Activated CD4-positive, alpha-beta T cell treated with anti-CD3 and anti-CD28 coated beads, Interleukin-2, amount 10 ng/mL, durations not matched to agents 7 days and 5 days (primary cell): ENCODE measurements around the gene SH3RF2. TPM values are rescaled to one million over a fixed set of nuclear protein-coding genes. Genes with fewer than 3 reads are reported as not detected.

ENCODE experiments used
- CTCF ChIA-PET: fragments of 350-600 bp; sonication (Branson Sonifier 250); formaldehyde crosslinking; loops from one replicate; lab custom pipeline; 2021; ENCODE audit warnings: antibody characterized with exemption; lab: Charles Lee
- POLR2A ChIA-PET: fragments of 350-600 bp; sonication (Branson Sonifier 250); formaldehyde crosslinking; loops from one replicate; lab custom pipeline; 2021; ENCODE audit warnings: antibody characterized with exemption; lab: Charles Lee
- DNase-seq: peaks from one replicate; pipeline ENCODE4 v3.0.0-alpha.2; 2020
- H3K27ac Mint-ChIP-seq: one replicate; pipeline ENCODE4 v1.8.0; 2021; ENCODE audit warnings: mild to moderate bottlenecking, moderate library complexity, mixed read lengths
- H3K27me3 Mint-ChIP-seq: one replicate; pipeline ENCODE4 v1.8.0; 2021; ENCODE audit warnings: mixed read lengths
- H3K36me3 Mint-ChIP-seq: one replicate; pipeline ENCODE4 v1.8.0; 2021; ENCODE audit warnings: low read depth, mixed read lengths
- H3K4me1 Mint-ChIP-seq: one replicate; pipeline ENCODE4 v1.8.0; 2021; ENCODE audit warnings: mixed read lengths
- H3K4me3 Mint-ChIP-seq: one replicate; pipeline ENCODE4 v1.8.0; 2021; ENCODE audit warnings: mild to moderate bottlenecking, moderate library complexity, mixed read lengths
- H3K9me3 Mint-ChIP-seq: one replicate; pipeline ENCODE4 v1.8.0; 2021; ENCODE audit warnings: mixed read lengths
- total RNA-seq, 2 experiments: library from RNA; stranded (reverse); gene quantifications; one replicate each; pipeline ENCODE4 v1.2.3, GENCODE V29; 2021

SH3RF2 gene
- total RNA-seq, 2 experiments from 2014 or later = 0.27 to 0.40 TPM

DNA sequence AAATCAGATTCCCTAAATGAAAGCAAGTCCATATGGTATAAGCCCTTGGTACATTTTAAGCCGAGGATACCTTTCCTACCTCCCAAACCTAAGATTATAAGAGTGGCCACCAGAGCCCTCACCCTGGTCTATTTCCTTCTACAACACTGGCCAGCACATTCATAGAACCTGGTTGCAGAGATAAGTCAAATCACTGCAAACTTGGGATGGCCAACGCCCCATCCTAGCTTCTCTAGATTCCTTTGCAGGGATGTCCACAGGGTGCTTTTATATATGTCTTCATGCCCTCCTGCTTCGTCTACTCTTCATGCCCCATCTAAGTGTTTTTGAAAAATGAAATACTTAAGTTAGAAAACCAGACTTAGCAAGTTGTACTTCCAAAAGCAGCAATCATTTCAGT, 41.8 kb downstream of the SH3RF2 start:
- no peaks in the 10 kb centered on the region for H3K36me3 Mint-ChIP-seq
- no peaks in the 10 kb centered on the region for H3K4me1 Mint-ChIP-seq
- ChIA-PET CTCF (interaction anchor here (0.6 kb wide), 1 partner anchor 17 kb away, joined by 3 read pairs; no protein-coding TSS in a partner anchor), POLR2A (no interaction called here)
- H3K27me3 Mint-ChIP-seq = peaks cover 2% of the 10 kb centered on the region
- H3K27ac Mint-ChIP-seq = no peak overlapping the region
- DNase-seq = no peak
- H3K4me3 Mint-ChIP-seq = no peak overlapping the region
- no peaks in the 10 kb centered on the region for H3K9me3 Mint-ChIP-seq

DNA sequence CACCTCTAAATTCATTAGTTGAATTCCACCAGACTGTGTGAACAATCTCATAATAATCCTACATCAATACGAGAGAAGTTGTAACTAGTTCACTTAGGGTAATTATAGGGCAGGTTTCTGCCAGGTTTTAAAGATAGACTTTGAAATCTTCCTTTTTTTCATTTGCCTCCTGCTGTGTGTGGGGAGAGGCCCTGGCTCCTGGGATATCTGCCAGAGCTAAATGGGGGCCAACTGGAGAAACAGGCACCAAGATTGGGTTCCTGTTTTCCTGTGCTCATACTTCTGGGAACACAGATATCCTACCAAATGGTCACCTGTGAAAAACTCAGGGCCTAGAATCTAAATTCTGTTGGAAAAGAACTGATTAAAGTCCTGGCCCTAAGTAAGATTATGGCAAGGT, 42.3 kb downstream of the SH3RF2 start:
- CTCF ChIA-PET = interaction anchor here (0.6 kb wide), 1 partner anchor 18 kb away, joined by 3 read pairs; no protein-coding TSS in a partner anchor
- POLR2A ChIA-PET = no interaction called here
- Mint-ChIP-seq H3K27me3 (peaks cover 2% of the 10 kb centered on the region), H3K9me3 (no peaks in the 10 kb centered on the region), H3K4me3 (no peak overlapping the region), H3K36me3 (no peaks in the 10 kb centered on the region), H3K4me1 (no peaks in the 10 kb centered on the region), H3K27ac (no peak overlapping the region)
- no peak for DNase-seq

DNA sequence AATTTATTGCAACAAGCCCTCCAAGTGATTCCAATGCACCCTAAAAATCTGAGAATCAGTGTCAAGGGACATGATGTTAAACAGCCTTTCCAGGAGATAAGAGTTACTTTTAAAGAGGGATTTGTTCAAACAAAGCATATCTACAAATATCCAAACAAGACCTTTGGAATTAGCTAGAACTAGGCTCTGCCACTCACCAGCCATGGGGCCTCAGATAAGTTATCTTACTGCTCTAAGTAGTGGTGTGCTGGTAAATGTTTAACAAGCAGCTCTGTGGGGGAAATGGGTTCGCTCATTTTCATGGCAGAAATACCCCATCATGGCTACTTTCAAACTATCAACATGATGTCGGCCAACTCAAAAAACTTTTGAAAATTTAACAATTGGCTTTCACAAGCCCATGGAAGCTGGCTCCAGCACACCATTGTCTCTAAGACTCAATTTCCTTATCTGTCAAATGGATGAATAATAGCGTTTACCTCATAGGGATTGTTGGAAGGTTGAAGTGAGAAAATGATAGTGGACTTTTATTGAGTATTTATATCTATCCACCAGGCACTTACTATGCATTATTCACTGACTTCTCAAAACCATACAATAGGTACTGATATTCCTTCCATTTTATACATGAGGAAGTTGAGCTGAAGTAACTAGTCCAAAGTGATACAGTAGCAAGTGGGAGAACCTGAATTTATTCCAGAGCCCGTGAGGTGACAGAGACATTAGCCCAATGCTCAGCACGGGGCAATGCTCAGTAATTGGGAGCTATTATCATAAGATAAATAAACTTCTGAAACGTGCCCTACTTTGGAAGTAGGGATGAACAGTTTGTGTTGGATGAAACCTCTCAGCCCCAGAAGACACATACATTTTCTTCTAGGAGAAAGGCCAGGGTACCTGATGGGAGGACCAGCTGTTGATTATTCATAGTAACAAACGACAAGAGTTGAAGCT, 43.2 kb downstream of the SH3RF2 start:
- no peak overlapping the region for H3K4me3 Mint-ChIP-seq
- peaks cover 6% of the 10 kb centered on the region for H3K27me3 Mint-ChIP-seq
- no peaks in the 10 kb centered on the region for H3K9me3 Mint-ChIP-seq
- CTCF ChIA-PET = no interaction called here
- no peaks in the 10 kb centered on the region for H3K4me1 Mint-ChIP-seq
- H3K27ac Mint-ChIP-seq = no peak overlapping the region
- no peak for DNase-seq
- no peaks in the 10 kb centered on the region for H3K36me3 Mint-ChIP-seq
- POLR2A ChIA-PET = no interaction called here

DNA sequence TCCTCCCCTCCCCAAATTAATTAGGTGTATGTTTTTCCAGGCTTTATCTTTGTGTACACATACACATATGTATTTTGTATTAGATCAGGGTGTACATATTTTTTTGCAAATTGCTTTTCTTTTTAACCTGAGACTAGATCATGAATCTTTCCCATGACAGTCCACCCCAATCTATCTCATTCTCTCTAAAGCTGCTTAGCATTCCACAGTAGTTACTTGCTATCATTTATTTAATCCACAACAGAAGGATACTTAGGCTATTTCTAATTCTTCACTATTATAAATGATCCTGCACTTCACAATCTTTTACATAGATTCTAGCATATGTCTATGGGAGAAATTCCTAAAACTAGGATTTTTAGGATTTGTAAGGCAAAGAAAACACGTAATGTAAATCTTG, 43.9 kb downstream of the SH3RF2 start:
- ChIA-PET POLR2A (no interaction called here), CTCF (no interaction called here)
- Mint-ChIP-seq H3K36me3 (no peaks in the 10 kb centered on the region), H3K27me3 (peaks cover 8% of the 10 kb centered on the region), H3K27ac (no peak overlapping the region), H3K4me3 (no peak overlapping the region), H3K9me3 (no peaks in the 10 kb centered on the region), H3K4me1 (no peaks in the 10 kb centered on the region)
- DNase-seq = no peak

DNA sequence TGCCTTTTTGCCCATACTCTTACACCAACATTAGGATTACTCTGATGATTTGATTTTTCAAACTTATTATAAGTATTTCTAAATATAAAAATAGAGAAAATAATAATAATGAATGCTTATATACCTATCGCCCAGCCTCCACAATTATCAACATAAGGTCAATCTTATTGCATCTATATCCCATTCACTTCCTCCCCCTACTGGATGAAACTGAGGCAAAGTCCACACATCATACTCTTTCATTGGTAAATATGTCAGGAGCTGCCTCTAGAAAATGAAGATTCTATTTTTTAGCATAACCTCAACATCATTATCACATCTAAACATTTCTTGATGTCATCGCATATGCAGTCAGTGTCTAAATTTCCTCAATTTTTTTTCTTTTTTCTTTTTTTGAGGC, 44.3 kb downstream of the SH3RF2 start:
- DNase-seq = no peak
- no peak overlapping the region for H3K4me3 Mint-ChIP-seq
- H3K4me1 Mint-ChIP-seq = no peaks in the 10 kb centered on the region
- ChIA-PET CTCF (no interaction called here), POLR2A (no interaction called here)
- H3K27me3 Mint-ChIP-seq = peaks cover 9% of the 10 kb centered on the region
- no peaks in the 10 kb centered on the region for H3K9me3 Mint-ChIP-seq
- H3K36me3 Mint-ChIP-seq = no peaks in the 10 kb centered on the region
- no peak overlapping the region for H3K27ac Mint-ChIP-seq

DNA sequence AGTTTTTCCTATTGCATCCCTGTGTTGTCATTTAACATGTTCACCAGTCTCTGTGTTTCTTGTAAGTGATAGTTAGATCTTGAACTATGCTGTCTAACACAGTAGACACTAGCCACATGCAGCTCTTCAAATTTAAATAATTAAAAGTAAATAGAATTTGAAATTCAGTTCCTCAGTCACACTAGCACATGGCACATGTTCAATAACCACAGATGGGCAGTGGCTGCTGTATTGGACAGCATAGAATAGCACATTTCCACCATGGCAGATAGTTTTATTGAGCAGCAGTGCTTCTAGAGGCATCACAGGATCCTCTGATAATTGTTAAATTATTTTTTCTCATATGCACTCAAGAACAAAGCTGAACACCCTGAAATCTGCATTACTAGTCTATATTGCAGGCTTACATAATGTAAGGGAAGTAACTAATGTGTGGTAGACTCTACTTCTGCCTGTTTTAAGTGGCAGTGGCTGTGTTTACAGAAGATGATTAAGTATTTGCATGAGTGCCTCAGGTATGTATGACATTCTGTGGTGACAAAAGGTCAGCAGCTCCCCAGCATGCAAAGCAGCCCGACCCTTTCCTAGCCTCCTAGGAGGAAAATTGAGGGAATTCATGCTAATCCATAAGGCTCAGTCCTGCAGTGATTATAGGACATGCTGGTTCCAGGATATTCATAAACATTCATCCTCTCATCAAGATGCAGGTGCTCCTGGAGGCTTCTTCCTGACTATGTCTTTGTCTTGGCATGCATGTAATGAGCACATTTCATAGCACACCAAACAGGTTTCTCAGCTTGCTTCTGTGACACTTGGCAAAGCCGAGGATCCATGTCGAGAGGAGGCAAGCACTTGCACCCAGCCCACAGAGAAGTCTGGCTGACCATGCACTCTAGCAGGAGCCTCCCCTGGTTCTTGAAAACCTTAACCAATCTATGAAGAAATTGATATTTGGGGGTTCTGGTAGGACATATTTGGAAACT, 45.5 kb downstream of the SH3RF2 start:
- Mint-ChIP-seq H3K36me3 (no peaks in the 10 kb centered on the region), H3K27me3 (peaks cover 9% of the 10 kb centered on the region), H3K27ac (no peak overlapping the region), H3K4me3 (no peak overlapping the region), H3K9me3 (no peaks in the 10 kb centered on the region), H3K4me1 (no peaks in the 10 kb centered on the region)
- no peak for DNase-seq
- ChIA-PET CTCF (no interaction called here), POLR2A (no interaction called here)

DNA sequence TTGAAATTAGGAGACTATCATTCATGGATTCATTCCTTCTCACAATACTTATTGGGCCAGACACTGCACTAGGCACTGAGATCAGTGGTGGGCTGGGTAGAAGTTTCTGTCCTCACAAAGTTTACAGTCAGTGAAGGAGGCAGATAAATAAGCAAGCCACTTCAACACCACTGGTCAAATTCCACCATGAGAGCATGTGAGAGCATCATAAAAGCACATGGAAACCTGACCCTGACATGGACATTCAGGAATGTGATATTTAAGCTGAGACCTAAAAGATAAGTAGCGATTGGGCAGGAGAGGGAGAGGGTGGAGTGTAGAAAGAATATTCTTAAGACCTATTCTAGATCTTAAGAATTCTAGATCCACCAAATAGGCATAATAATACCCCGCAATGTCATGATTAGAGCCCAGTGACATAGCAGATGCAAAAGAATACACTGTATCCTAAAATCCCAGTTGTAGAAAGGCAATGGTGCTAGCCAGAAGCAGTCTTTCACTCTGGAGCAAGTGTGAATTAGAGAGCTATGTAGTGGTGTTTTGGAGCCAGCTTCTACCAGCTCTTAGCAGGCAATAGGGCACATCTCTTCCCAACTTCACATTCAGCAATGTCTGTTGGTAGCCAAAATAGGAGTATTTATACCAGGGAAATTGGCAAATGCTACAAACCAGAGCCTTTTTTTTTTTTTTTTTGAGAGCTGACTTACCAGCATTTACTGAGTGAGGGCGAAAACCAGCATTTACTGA, 46.4 kb downstream of the SH3RF2 start:
- CTCF ChIA-PET = no interaction called here
- Mint-ChIP-seq H3K9me3 (no peaks in the 10 kb centered on the region), H3K4me1 (no peaks in the 10 kb centered on the region), H3K36me3 (no peaks in the 10 kb centered on the region), H3K27me3 (peaks cover 9% of the 10 kb centered on the region), H3K4me3 (no peak overlapping the region), H3K27ac (no peak overlapping the region)
- POLR2A ChIA-PET = no interaction called here
- no peak for DNase-seq

DNA sequence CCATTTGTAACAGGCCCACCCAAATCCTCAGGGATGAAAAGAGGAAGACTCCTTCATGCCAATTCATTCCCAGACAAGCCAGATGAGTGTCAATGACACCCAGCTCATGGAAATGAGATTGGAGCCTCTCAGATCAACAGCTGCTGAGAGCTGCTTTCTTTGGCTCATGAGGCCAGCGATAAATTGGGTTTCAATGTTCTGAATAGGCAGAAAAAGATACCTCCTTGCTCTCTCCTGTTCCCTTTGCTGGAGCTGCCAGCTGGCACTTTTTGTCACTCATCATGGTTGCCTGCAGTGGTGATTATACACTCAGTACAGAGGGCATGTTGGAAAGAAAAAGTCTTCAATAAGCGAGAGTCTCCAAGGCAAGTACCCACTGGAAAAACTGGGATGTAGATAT, 47.1 kb downstream of the SH3RF2 start:
- no peak overlapping the region for H3K4me3 Mint-ChIP-seq
- no peaks in the 10 kb centered on the region for H3K36me3 Mint-ChIP-seq
- POLR2A ChIA-PET = no interaction called here
- CTCF ChIA-PET = interaction anchor here (0.6 to 0.9 kb wide), 2 partner anchors 10 to 12 kb away, joined by 3 read pairs; no protein-coding TSS in a partner anchor
- DNase-seq = no peak
- H3K4me1 Mint-ChIP-seq = no peaks in the 10 kb centered on the region
- H3K27ac Mint-ChIP-seq = no peak overlapping the region
- peaks cover 9% of the 10 kb centered on the region for H3K27me3 Mint-ChIP-seq
- H3K9me3 Mint-ChIP-seq = no peaks in the 10 kb centered on the region

DNA sequence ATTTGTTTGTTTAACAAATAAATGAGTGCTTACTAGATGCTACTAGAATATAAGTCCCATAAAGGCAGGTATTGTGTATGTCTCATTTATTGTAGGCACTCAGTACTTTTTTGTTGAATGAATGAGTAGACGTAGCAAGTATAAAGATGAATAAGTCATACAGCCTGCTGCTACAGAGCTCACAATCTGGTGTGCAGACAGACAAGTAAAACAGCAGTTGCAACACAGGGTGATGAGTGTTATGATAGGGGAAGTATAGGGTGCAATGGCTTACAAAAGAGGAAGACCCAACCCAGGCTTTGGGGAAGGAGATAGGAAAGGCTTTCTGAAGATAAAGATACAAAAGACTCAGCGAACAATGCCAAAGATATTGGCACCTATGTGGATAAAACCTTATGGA, 47.7 kb downstream of the SH3RF2 start:
- POLR2A ChIA-PET = no interaction called here
- Mint-ChIP-seq H3K9me3 (no peaks in the 10 kb centered on the region), H3K36me3 (no peaks in the 10 kb centered on the region), H3K4me3 (no peak overlapping the region), H3K4me1 (no peaks in the 10 kb centered on the region), H3K27ac (no peak overlapping the region), H3K27me3 (peaks cover 15% of the 10 kb centered on the region)
- DNase-seq = no peak
- CTCF ChIA-PET = interaction anchor here (0.6 to 0.9 kb wide), 2 partner anchors 9 to 11 kb away, joined by 3 read pairs; no protein-coding TSS in a partner anchor

DNA sequence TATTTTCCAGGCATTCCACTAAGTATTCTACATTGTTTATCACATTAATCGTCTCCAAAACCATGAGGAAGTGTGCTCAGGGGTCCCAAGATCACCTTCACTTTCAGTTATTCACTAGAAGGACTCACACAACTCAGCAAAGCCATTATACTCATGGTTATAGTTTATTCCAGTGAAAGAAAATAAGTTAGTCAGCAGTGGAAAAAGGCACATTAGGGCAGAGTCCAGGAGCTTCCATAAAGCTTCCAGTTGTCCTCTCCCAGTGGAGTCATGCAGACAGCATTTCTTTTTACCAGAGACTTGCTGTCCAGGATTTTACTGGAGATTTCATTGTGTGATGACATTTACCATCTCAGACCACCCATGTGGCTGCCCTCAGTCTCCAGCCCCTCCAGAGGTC, 51.5 kb downstream of the SH3RF2 start:
- CTCF ChIA-PET = no interaction called here

DNA sequence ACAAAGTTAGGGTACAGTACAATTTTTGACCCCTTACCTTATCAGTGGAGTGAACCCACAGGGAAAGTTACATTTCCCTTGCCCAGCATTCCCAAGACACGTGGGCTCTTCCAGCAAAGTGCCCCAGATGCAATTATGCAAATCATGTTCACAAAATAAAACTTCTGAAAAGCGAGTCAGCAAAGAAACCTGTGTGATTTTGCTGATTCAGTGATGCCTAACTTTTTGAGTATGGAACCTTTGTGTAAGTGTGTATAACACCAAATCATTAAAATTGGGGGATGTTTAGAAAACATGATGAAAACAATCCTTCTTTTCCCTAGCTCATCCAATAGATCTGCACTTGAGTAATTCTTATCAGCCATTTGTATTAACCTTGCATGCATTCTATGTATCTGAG, 52.6 kb downstream of the SH3RF2 start:
- peaks cover 15% of the 10 kb centered on the region for H3K27me3 Mint-ChIP-seq
- POLR2A ChIA-PET = no interaction called here
- no peaks in the 10 kb centered on the region for H3K36me3 Mint-ChIP-seq
- no peak overlapping the region for H3K27ac Mint-ChIP-seq
- no peaks in the 10 kb centered on the region for H3K4me1 Mint-ChIP-seq
- no peak for DNase-seq
- H3K9me3 Mint-ChIP-seq = peaks cover 4% of the 10 kb centered on the region
- CTCF ChIA-PET = interaction anchor here (0.5 kb wide), 1 partner anchor 508 kb away, joined by 4 read pairs; no protein-coding TSS in a partner anchor
- H3K4me3 Mint-ChIP-seq = no peak overlapping the region

More for the DNA sequence above, 51.5 kb downstream of the SH3RF2 start:
- H3K27ac Mint-ChIP-seq = no peak overlapping the region
- no peaks in the 10 kb centered on the region for H3K9me3 Mint-ChIP-seq
- no peak for DNase-seq
- H3K27me3 Mint-ChIP-seq = peaks cover 16% of the 10 kb centered on the region
- no peaks in the 10 kb centered on the region for H3K4me1 Mint-ChIP-seq
- no peak overlapping the region for H3K4me3 Mint-ChIP-seq
- POLR2A ChIA-PET = no interaction called here
- no peaks in the 10 kb centered on the region for H3K36me3 Mint-ChIP-seq

DNA sequence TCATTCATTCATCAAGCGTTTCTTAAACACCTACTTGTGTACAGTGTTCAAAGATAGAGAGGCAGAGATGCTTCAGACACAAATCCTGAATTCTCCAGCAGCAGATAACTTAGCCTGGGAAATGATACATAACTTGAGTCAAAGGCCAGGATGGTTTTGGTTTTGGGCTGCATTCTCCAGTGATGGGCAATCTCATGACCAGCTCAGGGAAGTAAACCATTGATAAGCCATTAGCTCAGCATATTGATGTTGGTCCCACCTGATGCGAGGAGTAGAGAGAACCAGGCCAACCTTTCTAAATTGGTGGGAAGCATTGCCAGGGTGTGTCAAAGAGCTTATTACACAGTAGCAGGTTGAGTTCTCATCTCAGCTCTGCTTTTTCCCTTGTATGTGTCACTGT, 53.0 kb downstream of the SH3RF2 start:
- Mint-ChIP-seq H3K27me3 (peaks cover 12% of the 10 kb centered on the region), H3K4me3 (no peak overlapping the region), H3K9me3 (peaks cover 5% of the 10 kb centered on the region), H3K27ac (no peak overlapping the region), H3K36me3 (no peaks in the 10 kb centered on the region), H3K4me1 (no peaks in the 10 kb centered on the region)
- no peak for DNase-seq
- POLR2A ChIA-PET = no interaction called here
- CTCF ChIA-PET = interaction anchor here (0.5 kb wide), 1 partner anchor 508 kb away, joined by 4 read pairs; no protein-coding TSS in a partner anchor
